Dermis microvascular lymphatic vessel endothelial cell (primary cell): Measurements from ENCODE around the gene GNAL. TPM values are rescaled to one million over a fixed set of nuclear protein-coding genes. Genes with fewer than 3 reads are reported as not detected.
A peak's percentile ranks its signal among the peaks of the same experiment; 100 is the strongest.

Source experiments
- DNase-seq, 2 donors: peaks; one replicate each; pipeline versions ENCODE4 v3.0.0 to v3.0.0-alpha.2; 2010; ENCODE audit warnings: low read depth in 2 of 2
- total RNA-seq: library from RNA; depleted of rRNA; stranded (reverse); fragments of >200 nt; gene quantifications from 2 replicates; pipeline ENCODE4 v1.2.1, GENCODE V29; 2014

The GNAL gene
- total RNA-seq, 1 donor from 2014 or later = 0.39 TPM

- DNase-seq = no peak
These were observed 72.5 kb downstream of the GNAL start for GRCh38 chr18:11761553-11761952.

- DNase-seq = no peak
These were observed 73.4 kb downstream of the GNAL start for GRCh38 chr18:11762429-11762828.

DNA sequence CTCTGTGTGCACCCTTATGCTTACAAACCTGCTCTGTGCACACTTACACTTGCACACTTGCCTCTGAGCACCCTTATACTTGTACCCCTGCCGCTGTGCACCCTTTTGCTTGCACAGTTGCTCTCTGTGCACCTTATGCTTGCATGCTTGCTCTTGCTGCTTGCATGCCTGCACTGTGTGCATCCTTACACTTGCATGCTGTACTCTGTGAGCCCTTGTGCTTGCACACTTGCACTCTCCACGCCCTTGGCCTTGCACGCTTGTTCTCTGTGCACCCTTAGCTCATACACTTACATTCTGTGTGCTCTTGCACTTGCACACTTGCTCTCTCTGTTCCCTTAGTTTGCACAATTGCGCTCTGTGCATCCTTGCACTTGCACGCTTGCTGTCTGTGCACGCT, 78.3 kb downstream of the GNAL start:
- DNase-seq = no peak

DNA sequence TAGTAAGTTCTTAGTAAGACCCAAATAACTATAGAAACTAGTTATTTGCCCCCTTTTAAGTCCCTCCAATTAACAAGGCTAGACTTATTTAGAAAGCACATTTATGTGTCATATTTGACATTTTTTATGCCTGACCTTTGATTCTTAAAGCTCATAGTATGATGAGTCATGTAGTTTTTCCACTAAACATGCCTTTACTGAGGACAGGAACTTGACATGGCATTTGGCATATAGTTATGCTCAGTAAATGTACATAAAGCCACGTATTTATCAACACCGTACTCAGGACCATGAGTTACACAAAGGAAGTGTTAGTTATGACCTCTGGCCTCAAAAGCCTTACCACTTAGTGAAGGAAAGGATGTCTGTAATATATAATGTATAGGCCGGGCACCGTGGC, 78.9 kb downstream of the GNAL start:
- DNase-seq = peak in 1 of 2 donors; percentile 19

GRCh38 chr18:11775436-11776174, 86.5 kb downstream of the GNAL start:
- no peak for DNase-seq

GRCh38 chr18:11780042-11780441, 91.0 kb downstream of the GNAL start:
- no peak for DNase-seq

GRCh38 chr18:11783716-11784331, 94.8 kb downstream of the GNAL start:
- no peak for DNase-seq

- DNase-seq = no peak
These were observed 95.7 kb downstream of the GNAL start for GRCh38 chr18:11784674-11785304.

DNA sequence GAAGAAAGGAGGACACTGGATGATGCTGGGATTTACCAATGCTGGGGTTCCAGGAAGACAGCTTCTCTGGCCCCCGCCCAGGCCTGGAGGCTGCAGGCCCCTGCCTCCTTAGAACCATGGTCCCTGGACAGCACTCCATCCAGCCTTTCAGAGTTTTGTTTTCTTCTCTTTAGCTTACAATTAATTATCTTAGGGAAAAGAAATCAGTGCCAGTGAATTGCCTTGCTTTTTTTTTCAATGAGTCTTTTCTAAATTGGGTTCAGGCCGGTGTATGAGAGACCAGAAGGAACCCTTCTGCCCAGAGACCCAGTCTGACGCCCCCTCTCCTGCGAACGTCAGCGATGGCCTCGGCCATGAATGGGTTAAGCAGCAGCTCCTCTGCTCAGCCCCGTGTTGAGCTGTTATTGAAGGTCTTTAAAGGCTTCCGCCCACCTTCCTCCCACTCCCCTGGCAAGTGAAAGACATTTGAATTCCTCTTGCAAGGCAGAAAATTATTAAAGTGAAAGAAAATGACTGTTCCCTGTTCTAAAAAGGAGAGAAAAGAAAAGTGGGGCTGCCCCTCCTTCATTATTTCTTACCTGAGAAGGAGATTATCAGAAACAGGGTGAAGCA, 96.5 kb downstream of the GNAL start:
- DNase-seq = no peak

DNA sequence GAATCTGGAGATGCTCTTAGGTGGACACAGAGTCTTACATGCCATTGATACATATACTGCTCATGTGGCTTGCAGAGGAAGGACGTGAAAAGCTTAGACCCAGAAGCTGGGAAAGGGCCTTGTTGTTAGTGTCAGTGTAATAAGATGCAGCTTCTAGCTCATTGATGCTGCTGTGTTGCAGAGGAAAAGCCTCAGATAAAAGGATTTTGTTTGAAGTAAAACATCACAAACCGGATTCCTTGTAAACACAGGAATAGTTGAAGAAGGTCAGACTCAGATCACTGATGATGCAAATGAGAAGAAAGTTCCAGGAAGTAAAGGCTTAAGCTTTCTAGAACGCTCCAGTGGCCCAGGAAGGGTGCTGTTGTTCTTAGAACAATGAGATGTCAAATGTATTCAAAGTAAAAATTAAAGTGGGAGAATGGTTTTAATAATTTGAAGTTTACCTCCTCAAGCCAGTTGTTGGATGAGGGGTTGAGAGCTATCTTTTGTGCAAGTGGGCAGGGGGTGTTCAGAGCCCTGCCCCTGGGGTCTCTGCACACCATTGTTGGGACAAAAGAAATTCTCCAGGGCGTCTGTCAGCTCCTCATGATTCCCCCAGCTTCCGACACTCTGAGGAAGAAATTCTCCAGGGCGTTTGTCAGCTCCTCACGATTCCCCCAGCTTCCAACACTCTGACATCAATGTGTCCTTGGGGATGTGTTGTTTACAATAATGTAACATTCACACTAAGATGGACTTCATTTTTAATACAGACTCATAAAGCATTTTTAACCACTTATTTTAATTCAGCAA, 100.8 kb downstream of the GNAL start:
- no peak for DNase-seq

DNA sequence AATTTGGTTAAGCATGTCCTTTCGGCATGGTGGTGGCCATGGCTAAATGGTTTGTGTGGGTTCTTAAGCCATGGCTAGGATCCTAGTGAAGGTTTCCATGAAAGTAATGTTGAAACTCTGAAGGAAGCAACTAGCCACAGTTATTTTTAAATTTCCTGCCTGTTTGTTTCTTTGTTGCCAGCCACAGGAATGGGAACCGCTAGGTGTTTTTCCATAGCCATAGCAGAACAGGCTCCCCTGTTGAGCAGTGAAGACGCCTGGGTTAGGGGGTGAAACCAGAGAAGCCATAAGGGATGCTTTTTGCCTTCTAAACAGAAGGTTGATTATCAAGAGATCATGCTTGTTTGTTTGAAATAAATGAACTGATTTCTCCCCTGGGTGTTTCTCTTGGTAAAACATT, 102.1 kb downstream of the GNAL start:
- no peak for DNase-seq

- DNase-seq = no peak
These were observed 103.6 kb downstream of the GNAL start for GRCh38 chr18:11792632-11793031.

- no peak for DNase-seq
These were observed 105.1 kb downstream of the GNAL start for GRCh38 chr18:11794195-11794594.

DNA sequence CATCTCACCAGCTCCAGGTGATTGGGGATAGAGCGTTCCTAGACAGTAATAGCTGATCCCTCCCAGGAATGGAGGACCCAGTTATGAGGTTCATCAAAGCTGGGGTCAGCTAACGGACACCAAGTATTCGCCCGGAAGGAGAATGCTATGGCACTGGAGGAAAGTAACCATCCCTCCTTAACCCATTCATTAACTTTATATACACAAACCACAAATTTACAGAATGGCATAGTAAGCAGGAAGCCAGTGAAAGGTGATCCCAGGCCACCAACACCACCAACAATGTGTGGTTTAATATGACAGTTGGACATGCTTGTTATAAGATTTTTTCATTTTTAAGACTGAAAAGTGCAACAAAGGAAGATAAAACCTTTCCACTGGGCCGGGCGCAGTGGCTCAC, 106.9 kb downstream of the GNAL start:
- no peak for DNase-seq

DNA sequence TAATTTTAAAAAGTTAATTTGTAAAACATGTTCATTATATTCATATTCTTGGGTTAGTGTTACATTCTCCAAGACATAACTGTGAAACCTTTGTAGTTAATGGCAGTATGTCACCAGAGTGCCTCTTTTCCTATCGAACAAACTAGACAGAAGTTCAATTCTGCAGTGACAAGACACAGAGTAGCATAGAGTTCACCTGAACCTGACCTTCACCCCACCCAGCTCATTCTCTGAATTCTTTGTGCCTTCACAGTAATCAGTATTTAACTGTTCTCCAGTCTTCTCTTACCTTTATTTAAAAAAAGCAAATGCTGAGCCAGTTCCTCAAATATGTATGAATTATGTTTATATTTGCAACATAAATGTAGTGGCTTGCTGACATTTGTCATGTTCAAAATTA, 109.2 kb downstream of the GNAL start:
- no peak for DNase-seq

- no peak for DNase-seq
These were observed 110.0 kb downstream of the GNAL start for GRCh38 chr18:11799066-11799465.

DNA sequence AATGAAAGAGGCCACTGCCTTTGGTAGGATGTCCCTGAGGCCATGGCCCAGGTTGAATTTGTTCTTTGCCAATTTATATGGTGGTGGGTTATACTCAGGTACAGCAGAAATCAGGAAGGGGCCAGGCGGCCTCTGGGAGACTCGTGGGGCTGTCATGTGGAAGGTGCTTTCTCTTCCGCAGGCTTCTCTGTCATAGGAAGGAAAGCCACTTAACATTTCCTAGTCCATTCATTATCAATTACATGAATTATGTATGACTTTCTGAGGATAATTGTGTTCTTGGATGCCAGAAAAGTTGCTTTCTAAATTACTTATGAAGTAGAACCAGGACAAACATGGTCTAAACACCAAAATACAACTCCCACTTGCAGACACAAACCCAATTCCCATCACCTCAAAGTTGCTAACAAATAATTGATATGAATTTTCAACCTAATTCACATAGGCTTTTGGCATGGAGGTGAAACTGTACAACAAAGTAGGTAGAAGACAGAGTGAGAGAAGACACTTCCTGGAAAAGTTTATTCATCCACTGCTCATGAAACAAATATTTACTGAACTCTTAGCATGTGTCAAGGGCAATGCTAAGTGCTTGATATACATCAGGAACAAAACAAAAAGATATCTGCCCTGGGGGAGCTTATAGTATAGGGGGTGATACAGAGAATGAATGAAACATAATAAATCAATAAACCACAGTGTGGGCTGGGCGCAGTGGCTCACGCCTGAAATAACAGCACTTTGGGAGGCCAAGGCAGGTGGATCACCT, 111.7 kb downstream of the GNAL start:
- DNase-seq = no peak

GRCh38 chr18:11801573-11801972, 112.5 kb downstream of the GNAL start:
- DNase-seq = no peak

- no peak for DNase-seq
These were observed 113.1 kb downstream of the GNAL start for GRCh38 chr18:11802158-11802557.

DNA sequence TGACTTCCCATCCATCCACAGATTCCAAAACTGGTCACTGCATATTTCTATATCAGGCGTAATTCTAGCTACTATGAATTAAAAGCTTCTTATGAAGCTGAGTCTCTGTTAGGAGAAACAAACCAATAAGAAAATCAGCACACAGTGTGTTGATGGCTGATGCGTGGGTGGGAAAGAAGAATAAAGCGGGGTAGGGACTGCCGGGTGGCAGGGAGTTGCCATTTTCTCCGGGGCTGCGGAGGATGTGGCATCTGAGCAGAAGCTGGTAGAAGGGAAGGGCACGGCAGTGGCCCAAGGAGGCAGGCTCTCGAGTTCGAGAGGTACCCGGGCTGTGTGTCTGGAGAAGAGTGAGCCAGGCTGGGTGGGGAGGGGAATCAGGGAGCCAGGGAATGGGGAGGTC, 113.5 kb downstream of the GNAL start:
- no peak for DNase-seq

DNA sequence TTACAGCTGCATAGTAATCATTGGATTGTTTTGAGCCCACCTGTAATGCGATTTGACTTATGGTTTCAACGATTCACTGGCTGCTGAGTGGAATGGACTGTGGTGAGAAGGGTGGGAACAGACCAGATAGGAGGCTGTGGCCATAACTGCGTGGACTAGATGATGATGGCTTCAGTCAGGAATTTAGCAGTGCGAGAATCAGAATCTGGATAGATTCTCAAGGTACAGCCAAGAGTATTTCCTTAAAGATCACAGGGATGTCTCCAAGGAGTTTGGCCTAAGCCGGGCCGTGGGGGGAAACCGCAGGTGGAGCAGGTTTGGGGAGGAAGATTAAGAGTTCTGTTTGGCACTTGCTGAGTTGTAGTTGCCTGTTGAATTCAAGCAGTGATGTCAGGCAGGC, 118.2 kb downstream of the GNAL start:
- DNase-seq = no peak
